Suprapubic skin (tissue), 4 donors: ENCODE measurements around the gene MAEA.

Experiments used
- CTCF ChIP-seq, 2 donors: fragments of 200-600 bp in 1 of 2; fragments of 450-650 bp in 1 of 2; sonication (generic) in 1 of 2; IDR thresholded peaks; one replicate each; pipeline ENCODE4 v1.5.1; 2016 to 2019; ENCODE audit warnings: antibody characterized with exemption in 2 of 2, mild to moderate bottlenecking in 1 of 2, moderate library complexity in 1 of 2
- EP300 ChIP-seq: sonication (generic); formaldehyde crosslinking; IDR thresholded peaks from one replicate; pipeline ENCODE4 v1.6.1; 2017; ENCODE audit warnings: antibody characterized with exemption
- POLR2A ChIP-seq, 2 donors: fragments of 450-650 bp; IDR thresholded peaks; one replicate each; pipeline ENCODE4 v1.6.1; 2017; ENCODE audit warnings: antibody characterized with exemption in 2 of 2, mild to moderate bottlenecking in 2 of 2, moderate library complexity in 2 of 2
- POLR2AphosphoS5 ChIP-seq, 3 donors: sonication (generic); formaldehyde crosslinking; IDR thresholded peaks; one replicate each; pipeline ENCODE4 v1.6.1; 2017; ENCODE audit warnings: antibody characterized with exemption in 3 of 3

GRCh38 chr4:1305261-1305711 is 15.6 kb downstream of the MAEA start:
- TF ChIP-seq CTCF (IDR thresholded peaks at IDR 0.05) (no peak), EP300 (no peak), POLR2A (IDR thresholded peaks at IDR 0.05) (no peak), POLR2AphosphoS5 (IDR thresholded peaks at IDR 0.05) (no peak)
